Fibroblast of lung (primary cell): ENCODE measurements around the gene USP53.

ENCODE experiments used
- EZH2 ChIP-seq: IDR thresholded peaks from 2 replicates; pipeline ENCODE4 v1.5.1; 2012; ENCODE audit warnings: low read length, control low read depth, mild to moderate bottlenecking; ENCODE audit errors: missing control alignments
- TF ChIP-seq, protein P1 (sequence below), 2 donors: IDR thresholded peaks in 1 of 2; conservative IDR thresholded peaks in 1 of 2; 1 replicate in 1 of 2; 2 replicates in 1 of 2; pipeline ENCODE4 v1.5.1; 2011 to 2012; ENCODE audit warnings: low read length in 2 of 2, control low read depth in 1 of 2, inconsistent platforms in 1 of 2, low read depth in 1 of 2, mild to moderate bottlenecking in 1 of 2

DNA sequence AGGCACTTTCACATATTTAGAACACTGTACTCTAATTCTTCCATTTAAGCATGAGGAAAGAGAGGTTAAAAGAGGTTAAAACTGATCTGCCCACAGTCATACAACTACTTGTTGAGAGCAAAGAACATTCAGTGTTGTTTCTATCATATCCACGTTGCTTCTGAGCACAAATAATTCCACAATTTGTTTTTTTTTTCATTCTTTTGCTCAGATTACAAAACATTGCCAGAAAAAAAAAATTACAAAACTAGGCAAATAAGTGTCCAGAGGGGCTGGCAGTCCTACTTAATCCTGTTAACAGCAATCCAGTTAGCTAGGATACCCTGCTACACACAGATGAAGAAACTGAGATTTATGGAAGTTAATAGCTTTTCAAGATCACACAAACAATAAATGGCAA, 6.3 kb upstream of the USP53 start:
- TF ChIP-seq, protein P1, sequence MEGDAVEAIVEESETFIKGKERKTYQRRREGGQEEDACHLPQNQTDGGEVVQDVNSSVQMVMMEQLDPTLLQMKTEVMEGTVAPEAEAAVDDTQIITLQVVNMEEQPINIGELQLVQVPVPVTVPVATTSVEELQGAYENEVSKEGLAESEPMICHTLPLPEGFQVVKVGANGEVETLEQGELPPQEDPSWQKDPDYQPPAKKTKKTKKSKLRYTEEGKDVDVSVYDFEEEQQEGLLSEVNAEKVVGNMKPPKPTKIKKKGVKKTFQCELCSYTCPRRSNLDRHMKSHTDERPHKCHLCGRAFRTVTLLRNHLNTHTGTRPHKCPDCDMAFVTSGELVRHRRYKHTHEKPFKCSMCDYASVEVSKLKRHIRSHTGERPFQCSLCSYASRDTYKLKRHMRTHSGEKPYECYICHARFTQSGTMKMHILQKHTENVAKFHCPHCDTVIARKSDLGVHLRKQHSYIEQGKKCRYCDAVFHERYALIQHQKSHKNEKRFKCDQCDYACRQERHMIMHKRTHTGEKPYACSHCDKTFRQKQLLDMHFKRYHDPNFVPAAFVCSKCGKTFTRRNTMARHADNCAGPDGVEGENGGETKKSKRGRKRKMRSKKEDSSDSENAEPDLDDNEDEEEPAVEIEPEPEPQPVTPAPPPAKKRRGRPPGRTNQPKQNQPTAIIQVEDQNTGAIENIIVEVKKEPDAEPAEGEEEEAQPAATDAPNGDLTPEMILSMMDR (conservative IDR thresholded peaks at IDR 0.05 in 1 of 2, IDR thresholded peaks at IDR 0.05 in 1 of 2; ENCODE audit: low read depth in 1 of 2, low read length in 2 of 2): no peak
- no peak for TF ChIP-seq EZH2
